Measurements from ENCODE around the gene TMEM260. TPM values are rescaled to one million over a fixed set of nuclear protein-coding genes. Genes with fewer than 3 reads are reported as not detected.
"Not testable (repeated sequence)": the region's sequence is repeated elsewhere in the genome, so short reads cannot be mapped to it uniquely, and the experiment has no call there.

TMEM260 gene
- total RNA-seq, 2 experiments from 2014 or later: 20.0 to 23.0 TPM

GRCh38 chr14:56661478-56661877, 81.9 kb downstream of the TMEM260 start:
- H3K4me3 Mint-ChIP-seq: no peak overlapping the region

GRCh38 chr14:56664811-56665421, 85.3 kb downstream of the TMEM260 start:
- CTCF ChIA-PET: interaction anchor here (0.6 kb wide), 1 partner anchor 228 kb away, joined by 5 read pairs; no protein-coding TSS in a partner anchor
- no peaks in the 10 kb centered on the region for H3K36me3 Mint-ChIP-seq (ENCODE audit: low read depth)
- H3K27me3 Mint-ChIP-seq: no peaks in the 10 kb centered on the region
- no peaks in the 10 kb centered on the region for H3K4me1 Mint-ChIP-seq
- DNase-seq: no peak
- peaks cover 15% of the 10 kb centered on the region for H3K9me3 Mint-ChIP-seq
- no peak overlapping the region for H3K4me3 Mint-ChIP-seq
- POLR2A ChIA-PET: no interaction called here
- no peak overlapping the region for H3K27ac Mint-ChIP-seq

More at GRCh38 chr14:56661478-56661877, 81.9 kb downstream of the TMEM260 start:
- Mint-ChIP-seq H3K27ac (no peak overlapping the region), H3K4me1 (no peaks in the 10 kb centered on the region), H3K9me3 (peaks cover 8% of the 10 kb centered on the region), H3K27me3 (no peaks in the 10 kb centered on the region), H3K36me3 (ENCODE audit: low read depth) (no peaks in the 10 kb centered on the region)
- ChIA-PET POLR2A (no interaction called here), CTCF (no interaction called here)
- DNase-seq: no peak

- ChIA-PET POLR2A (no interaction called here), CTCF (interaction anchor here (1.3 kb wide), 1 partner anchor 33 kb away, joined by 3 read pairs; no protein-coding TSS in a partner anchor)
- no peaks in the 10 kb centered on the region for H3K4me1 Mint-ChIP-seq
- H3K27ac Mint-ChIP-seq: no peak overlapping the region
- H3K4me3 Mint-ChIP-seq: no peak overlapping the region
- H3K36me3 Mint-ChIP-seq (ENCODE audit: low read depth): no peaks in the 10 kb centered on the region
- no peaks in the 10 kb centered on the region for H3K27me3 Mint-ChIP-seq
- no peak for DNase-seq
- H3K9me3 Mint-ChIP-seq: peaks cover 15% of the 10 kb centered on the region
These were observed 86.7 kb downstream of the TMEM260 start for GRCh38 chr14:56666294-56666693.

- POLR2A ChIA-PET: no interaction called here
- no peak overlapping the region for H3K27ac Mint-ChIP-seq
- no peak overlapping the region for H3K4me3 Mint-ChIP-seq
- H3K27me3 Mint-ChIP-seq: no peaks in the 10 kb centered on the region
- H3K9me3 Mint-ChIP-seq: peaks cover 15% of the 10 kb centered on the region
- CTCF ChIA-PET: interaction anchor here (1.3 kb wide), 1 partner anchor 33 kb away, joined by 3 read pairs; no protein-coding TSS in a partner anchor
- no peaks in the 10 kb centered on the region for H3K36me3 Mint-ChIP-seq (ENCODE audit: low read depth)
- H3K4me1 Mint-ChIP-seq: no peaks in the 10 kb centered on the region
- DNase-seq: no peak
These were observed 87.1 kb downstream of the TMEM260 start for GRCh38 chr14:56666716-56667115.

GRCh38 chr14:56667290-56667689, 87.7 kb downstream of the TMEM260 start:
- H3K27me3 Mint-ChIP-seq; DNase-seq; H3K4me3 Mint-ChIP-seq; H3K27ac Mint-ChIP-seq; POLR2A ChIA-PET; H3K36me3 Mint-ChIP-seq (ENCODE audit: low read depth); H3K4me1 Mint-ChIP-seq: not testable (repeated sequence)
- CTCF ChIA-PET: interaction anchor here (1.3 kb wide), 1 partner anchor 34 kb away, joined by 3 read pairs; no protein-coding TSS in a partner anchor
- H3K9me3 Mint-ChIP-seq: peaks cover 15% of the 10 kb centered on the region

GRCh38 chr14:56676042-56676441, 96.4 kb downstream of the TMEM260 start:
- ChIA-PET POLR2A (no interaction called here), CTCF (no interaction called here)
- no peak overlapping the region for H3K27ac Mint-ChIP-seq
- H3K9me3 Mint-ChIP-seq: no peaks in the 10 kb centered on the region
- H3K27me3 Mint-ChIP-seq: peaks cover 2% of the 10 kb centered on the region
- H3K36me3 Mint-ChIP-seq (ENCODE audit: low read depth): no peaks in the 10 kb centered on the region
- no peaks in the 10 kb centered on the region for H3K4me1 Mint-ChIP-seq
- no peak for DNase-seq
- H3K4me3 Mint-ChIP-seq: no peak overlapping the region

- H3K9me3 Mint-ChIP-seq: no peaks in the 10 kb centered on the region
- DNase-seq: no peak
- H3K4me1 Mint-ChIP-seq: no peaks in the 10 kb centered on the region
- H3K27me3 Mint-ChIP-seq: peaks cover 2% of the 10 kb centered on the region
- H3K4me3 Mint-ChIP-seq: no peak overlapping the region
- ChIA-PET POLR2A (no interaction called here), CTCF (no interaction called here)
- no peaks in the 10 kb centered on the region for H3K36me3 Mint-ChIP-seq (ENCODE audit: low read depth)
- H3K27ac Mint-ChIP-seq: no peak overlapping the region
These were observed 99.2 kb downstream of the TMEM260 start for GRCh38 chr14:56678838-56679237.

- H3K4me1 Mint-ChIP-seq: no peaks in the 10 kb centered on the region
- no peaks in the 10 kb centered on the region for H3K9me3 Mint-ChIP-seq
- H3K4me3 Mint-ChIP-seq: no peak overlapping the region
- ChIA-PET CTCF (no interaction called here), POLR2A (interaction anchor here (0.8 kb wide), 1 partner anchor 65 kb away, joined by 5 read pairs; no protein-coding TSS in a partner anchor)
- no peaks in the 10 kb centered on the region for H3K36me3 Mint-ChIP-seq (ENCODE audit: low read depth)
- DNase-seq: no peak
- H3K27me3 Mint-ChIP-seq: peaks cover 3% of the 10 kb centered on the region
- no peak overlapping the region for H3K27ac Mint-ChIP-seq
These were observed 106.8 kb downstream of the TMEM260 start for GRCh38 chr14:56686416-56686815.

GRCh38 chr14:56687123-56687522, 107.5 kb downstream of the TMEM260 start:
- ChIA-PET POLR2A (no interaction called here), CTCF (no interaction called here)
- Mint-ChIP-seq H3K27me3 (peaks cover 3% of the 10 kb centered on the region), H3K4me1 (no peaks in the 10 kb centered on the region), H3K36me3 (ENCODE audit: low read depth) (no peaks in the 10 kb centered on the region), H3K4me3 (no peak overlapping the region), H3K27ac (no peak overlapping the region), H3K9me3 (no peaks in the 10 kb centered on the region)
- DNase-seq: no peak

GRCh38 chr14:56694609-56695008, 115.0 kb downstream of the TMEM260 start:
- H3K4me3 Mint-ChIP-seq: no peak overlapping the region
- no peaks in the 10 kb centered on the region for H3K9me3 Mint-ChIP-seq
- H3K27ac Mint-ChIP-seq: no peak overlapping the region
- POLR2A ChIA-PET: no interaction called here
- no peaks in the 10 kb centered on the region for H3K36me3 Mint-ChIP-seq (ENCODE audit: low read depth)
- H3K4me1 Mint-ChIP-seq: no peaks in the 10 kb centered on the region
- peaks cover 6% of the 10 kb centered on the region for H3K27me3 Mint-ChIP-seq
- CTCF ChIA-PET: interaction anchor here (1.1 to 1.2 kb wide), 2 partner anchors 10 to 11 kb away, joined by 3 to 5 read pairs; no protein-coding TSS in a partner anchor
- no peak for DNase-seq

- H3K36me3 Mint-ChIP-seq (ENCODE audit: low read depth); H3K4me3 Mint-ChIP-seq; POLR2A ChIA-PET; H3K9me3 Mint-ChIP-seq; H3K4me1 Mint-ChIP-seq; H3K27ac Mint-ChIP-seq; DNase-seq; H3K27me3 Mint-ChIP-seq: not testable (repeated sequence)
- CTCF ChIA-PET: interaction anchor here (1.1 kb wide), 1 partner anchor 10 kb away, joined by 3 read pairs; no protein-coding TSS in a partner anchor
These were observed 115.6 kb downstream of the TMEM260 start for GRCh38 chr14:56695216-56695615.

Data from activated CD4-positive, alpha-beta T cell treated with anti-CD3 and anti-CD28 coated beads, Interleukin-2, amount 10 ng/mL, durations not matched to agents 7 days and 5 days (primary cell).